Activated T-cell treated with anti-CD3 and anti-CD28 coated beads, Interleukin-2, amount 50 U/mL, for 48 hours (primary cell): Measurements from ENCODE around the gene ZBTB42.

Experiments used
- DNase-seq, 2 experiments: peaks; one replicate each; pipeline ENCODE4 v3.0.0-alpha.2; 2020

Gene ZBTB42

DNA sequence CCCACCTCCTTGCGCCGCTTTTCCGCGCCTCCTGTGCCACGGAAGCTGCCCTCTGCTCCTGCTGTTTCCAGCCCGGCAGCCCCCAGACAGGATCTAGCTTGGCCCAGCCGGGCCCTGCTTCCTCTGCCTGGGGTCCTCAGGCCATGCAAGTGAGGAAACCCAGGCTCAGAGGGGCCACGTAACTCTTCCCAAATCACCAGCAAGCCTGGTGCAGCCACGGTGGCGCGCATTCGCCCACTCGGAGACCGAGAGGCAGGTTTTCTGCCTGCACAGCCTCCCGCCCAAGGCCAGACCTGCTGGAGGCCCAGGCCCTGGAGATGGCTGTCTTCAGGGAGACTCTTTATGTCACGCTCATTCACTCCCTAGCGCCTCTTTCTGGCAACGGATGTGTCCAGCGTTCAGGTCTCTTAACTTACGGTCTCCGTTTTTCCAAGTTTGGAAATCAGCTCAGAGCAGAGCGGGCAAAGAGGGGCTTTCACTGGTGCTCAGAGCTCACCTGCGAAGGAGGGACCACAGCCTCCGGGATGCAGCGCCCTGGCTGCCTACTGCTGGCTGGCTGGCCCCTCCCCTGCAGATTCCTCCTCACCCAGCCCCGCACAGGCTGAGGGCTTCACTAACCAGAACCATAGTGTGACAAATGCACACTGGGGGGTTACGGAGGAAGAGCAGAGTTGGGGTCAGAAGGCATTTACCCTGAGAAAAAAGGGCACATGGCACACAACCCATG, 43.6 kb downstream of the ZBTB42 start:
- DNase-seq, result no peak

DNA sequence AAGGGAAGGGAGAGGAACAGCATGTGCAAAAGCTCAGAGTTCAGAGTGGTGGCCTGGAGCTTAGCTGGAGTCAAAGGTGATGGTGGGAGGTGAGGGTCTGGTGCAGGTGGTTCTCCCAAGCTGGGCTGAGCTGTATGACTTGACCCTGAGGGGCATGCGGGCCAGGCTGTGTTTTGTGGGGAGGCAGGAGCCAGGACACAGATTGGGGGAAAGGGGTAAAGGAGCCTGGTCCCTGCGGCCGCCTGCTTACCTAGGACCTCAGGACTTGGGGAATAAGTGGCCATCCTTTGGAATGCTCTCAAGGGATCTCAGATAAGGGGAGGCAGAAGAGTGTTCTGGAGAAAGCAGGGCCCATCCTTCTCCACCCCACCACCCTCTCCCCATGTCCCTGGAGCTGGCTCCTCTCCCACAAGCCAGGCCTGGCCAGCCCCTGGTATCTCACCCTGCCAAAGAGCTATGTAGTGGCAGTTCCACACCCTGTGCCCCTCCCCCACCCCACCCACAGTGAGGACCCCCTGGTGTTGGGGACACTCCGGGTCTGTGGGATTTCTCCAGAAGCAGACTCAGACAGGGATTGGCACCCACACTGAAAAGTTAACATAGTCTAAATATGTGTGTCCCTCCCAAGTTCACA, 44.2 kb downstream of the ZBTB42 start:
- no peak for DNase-seq

DNA sequence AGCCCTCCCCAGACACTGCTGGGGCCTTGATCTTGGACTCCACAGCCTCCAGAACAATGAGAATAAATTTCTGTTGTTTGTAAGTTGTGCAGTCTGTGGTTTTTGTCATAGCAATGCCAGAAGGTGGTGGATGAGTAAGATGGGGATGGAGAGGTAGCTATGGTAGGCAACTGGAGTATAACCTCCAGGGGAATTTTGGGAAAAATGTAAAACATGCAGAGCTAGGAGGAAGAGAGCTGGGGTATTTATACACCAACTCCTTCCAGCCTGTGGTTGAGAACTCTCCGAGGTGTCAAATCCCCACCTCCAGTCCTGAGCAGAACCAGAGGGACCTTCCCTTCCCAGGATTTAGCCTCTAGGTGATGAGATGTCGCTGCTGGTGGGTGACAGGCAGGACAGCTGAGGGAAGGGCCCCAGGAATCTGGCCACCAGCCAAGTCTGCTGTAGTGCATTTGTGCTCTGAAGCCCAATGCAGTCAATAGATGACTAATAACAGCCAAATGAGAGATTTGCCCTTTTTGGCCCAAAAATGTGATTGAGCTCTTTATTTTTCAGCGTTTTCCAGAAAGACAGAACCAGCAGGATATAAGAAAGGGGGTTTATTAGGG, 45.0 kb downstream of the ZBTB42 start:
- DNase-seq, result no peak

DNA sequence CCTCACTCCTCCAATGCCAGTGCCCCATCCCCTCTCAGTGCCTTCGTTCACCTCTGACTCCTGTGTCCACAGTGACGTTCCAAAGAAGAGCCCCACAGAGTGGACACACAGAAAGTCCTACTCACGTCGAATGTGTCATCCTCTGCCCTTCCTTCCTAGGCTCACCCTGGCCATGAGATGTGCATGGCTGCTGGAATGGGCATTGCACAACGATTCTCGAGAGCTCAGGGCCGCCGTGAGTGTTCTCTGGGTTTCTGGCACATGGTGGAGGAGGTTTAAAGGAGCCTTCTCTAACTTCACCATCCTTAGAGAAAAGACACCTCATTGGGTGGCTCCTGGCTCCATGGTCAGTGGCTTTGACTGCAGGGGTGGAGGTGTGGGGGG, 51.4 kb downstream of the ZBTB42 start:
- DNase-seq, result no peak
